Measurements from ENCODE around the gene IRF5. TPM values are rescaled to one million over a fixed set of nuclear protein-coding genes. Genes with fewer than 3 reads are reported as not detected.

Gene IRF5
- total and polyA plus RNA-seq, 7 donors = 0.44 to 1.6 (median 1.2) TPM

DNA sequence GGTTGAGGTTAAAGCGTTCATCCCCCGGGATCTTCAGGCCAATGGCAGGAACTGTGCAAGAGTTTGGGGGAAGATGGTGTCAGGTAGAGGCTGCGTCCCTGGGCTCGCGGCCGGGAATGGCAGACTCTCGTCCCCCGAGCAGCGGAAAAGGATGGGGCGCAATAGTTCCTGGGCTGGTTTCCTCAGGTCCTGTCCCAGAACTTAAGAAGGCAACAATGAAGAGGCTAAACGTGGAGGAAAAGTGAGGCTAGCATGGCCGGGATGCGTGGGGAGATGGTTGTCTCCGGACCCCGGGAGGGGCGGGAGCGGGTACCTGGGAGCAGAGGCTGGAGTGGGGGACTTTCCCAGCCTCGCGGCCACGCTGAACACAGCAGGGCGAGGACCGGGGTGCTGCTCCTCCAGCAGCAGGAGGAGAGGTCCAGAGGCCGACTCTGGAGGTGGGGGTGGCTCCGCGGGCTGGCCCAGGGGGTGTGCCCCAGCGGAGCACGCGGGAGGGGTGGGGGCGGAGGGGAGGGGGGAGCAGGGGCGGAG lies 882 bp downstream of the IRF5 start:
- no peaks in the 10 kb centered on the region for H3K4me1 ChIP-seq
- 5% methylated on average over 22 to 30 of the region's 30 CpGs for WGBS, 3 donors
- peak overlapping the region; percentile 70 for H3K4me3 ChIP-seq
- H3K36me3 ChIP-seq (ENCODE audit: insufficient read depth in 1 of 2, low read depth in 1 of 2) = no peaks in the 10 kb centered on the region
- intact Hi-C loops (cut with DNase I) = no loop called here
- no peak overlapping the region for H3K27ac ChIP-seq
- peak in 1 of 4 donors; percentile 21 for ATAC-seq
- DNase-seq = no peak
- peaks cover 0 to 46% (median 11%) of the 10 kb centered on the region in 3 donors for H3K27me3 ChIP-seq (ENCODE audit: insufficient read depth in 3 of 3, low read length in 2 of 3)
- TF ChIP-seq CTCF (IDR thresholded peaks at IDR 0.05) = no peak
- H3K9me3 ChIP-seq = no peaks in the 10 kb centered on the region

GRCh38 chr7:128939075-128939860 lies 1.5 kb downstream of the IRF5 start:
- WGBS, 3 donors = 56 to 71% (median 58%) methylated on average over 7 of the region's 7 CpGs
- no peak overlapping the region for H3K27ac ChIP-seq
- no peaks in the 10 kb centered on the region for H3K9me3 ChIP-seq
- H3K4me3 ChIP-seq = peak overlapping the region; percentile 70
- peaks cover 0 to 44% (median 11%) of the 10 kb centered on the region in 3 donors for H3K27me3 ChIP-seq (ENCODE audit: insufficient read depth in 3 of 3, low read length in 2 of 3)
- peak in 1 of 4 donors; percentile 12 for ATAC-seq
- TF ChIP-seq CTCF (IDR thresholded peaks at IDR 0.05) = no peak
- DNase-seq = no peak
- no peaks in the 10 kb centered on the region for H3K4me1 ChIP-seq
- intact Hi-C loops (cut with DNase I) = no loop called here
- no peaks in the 10 kb centered on the region for H3K36me3 ChIP-seq (ENCODE audit: insufficient read depth in 1 of 2, low read depth in 1 of 2)

DNA sequence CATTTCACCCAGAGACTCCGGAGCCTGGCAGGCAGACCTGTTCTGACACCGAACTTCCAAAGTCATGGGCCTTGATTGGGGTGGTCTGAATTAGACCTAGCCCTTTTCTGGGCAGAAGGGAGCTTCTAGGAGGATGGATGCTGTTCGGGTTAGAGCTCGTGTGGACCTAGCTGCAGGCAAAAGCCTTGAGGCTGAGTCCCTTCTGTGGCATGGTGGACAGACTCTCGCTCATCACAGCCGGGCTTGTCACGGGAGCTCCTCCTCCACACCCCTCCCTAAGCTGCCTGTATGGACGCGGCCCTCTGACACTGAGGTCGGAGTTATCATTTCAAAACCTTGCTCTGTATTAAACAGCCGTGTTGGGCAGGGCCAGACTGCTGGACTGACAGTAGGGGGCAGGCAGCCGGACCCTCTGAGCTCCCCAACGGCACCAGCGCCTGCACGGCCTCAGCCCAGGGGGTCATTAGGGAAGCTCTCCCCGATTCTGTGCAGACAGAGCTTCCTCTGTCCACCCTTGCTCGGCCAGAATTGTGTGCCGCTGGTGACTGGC lies 2.2 kb downstream of the IRF5 start:
- no peak for ATAC-seq
- intact Hi-C loops (cut with DNase I) = no loop called here
- 84 to 92% (median 87%) methylated on average over 18 of the region's 18 CpGs for WGBS, 3 donors
- Histone ChIP-seq H3K36me3 (ENCODE audit: insufficient read depth in 1 of 2, low read depth in 1 of 2) (no peaks in the 10 kb centered on the region), H3K27me3 (ENCODE audit: insufficient read depth in 3 of 3, low read length in 2 of 3) (peaks cover 0 to 44% (median 11%) of the 10 kb centered on the region in 3 donors), H3K9me3 (no peaks in the 10 kb centered on the region), H3K27ac (no peak overlapping the region), H3K4me1 (no peaks in the 10 kb centered on the region), H3K4me3 (peak overlapping the region; percentile 34)
- DNase-seq = no peak
- TF ChIP-seq CTCF (IDR thresholded peaks at IDR 0.05) = no peak

DNA sequence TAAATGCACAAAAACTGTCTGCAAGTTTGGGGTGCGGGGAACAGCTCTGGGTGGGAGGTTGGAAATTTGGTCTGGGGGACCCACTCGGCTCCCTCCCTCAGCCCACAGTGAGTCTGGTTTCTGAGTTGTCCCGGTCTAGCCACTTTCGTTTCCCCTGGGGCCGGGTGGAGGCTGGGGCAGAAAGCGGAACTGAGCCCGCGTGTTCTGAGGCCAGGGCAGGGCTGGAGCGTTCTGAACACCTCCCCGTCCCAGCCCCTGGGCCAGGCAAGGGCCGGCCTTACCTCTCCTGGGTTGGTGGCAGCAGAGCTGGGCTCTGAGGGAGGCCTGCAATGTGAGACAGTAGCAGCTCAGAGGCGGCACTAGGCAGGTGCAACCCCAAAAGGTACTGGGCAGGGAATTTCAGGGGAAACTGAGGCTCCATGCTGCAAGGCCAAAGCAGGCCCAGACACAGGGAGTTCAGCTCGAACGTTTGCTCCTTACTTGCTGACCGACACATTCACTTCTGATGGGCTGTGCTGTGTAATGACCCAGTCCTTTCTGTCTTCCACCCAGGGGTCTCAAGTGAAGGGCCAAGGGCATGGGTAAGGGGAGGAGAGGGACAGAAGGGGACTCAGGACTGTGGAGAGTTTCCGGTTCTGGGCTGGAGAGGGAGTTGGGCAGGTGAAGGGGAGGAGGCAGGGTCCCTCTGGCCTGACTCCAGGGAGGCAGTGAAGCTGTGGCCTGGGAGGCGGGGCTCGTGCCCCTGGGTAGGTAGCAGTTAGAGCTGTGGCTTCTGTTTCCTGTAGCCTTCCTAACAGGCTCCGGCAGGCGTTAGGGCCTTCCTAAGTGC lies 3.0 kb downstream of the IRF5 start:
- no peak for TF ChIP-seq CTCF (IDR thresholded peaks at IDR 0.05)
- no peaks in the 10 kb centered on the region for H3K9me3 ChIP-seq
- H3K27ac ChIP-seq = no peak overlapping the region
- H3K4me1 ChIP-seq = no peaks in the 10 kb centered on the region
- intact Hi-C loops (cut with DNase I) = no loop called here
- WGBS, 3 donors = 78 to 82% (median 79%) methylated on average over 20 of the region's 20 CpGs
- no peaks in the 10 kb centered on the region for H3K36me3 ChIP-seq (ENCODE audit: insufficient read depth in 1 of 2, low read depth in 1 of 2)
- peak; percentile 60 to 74 for DNase-seq
- H3K27me3 ChIP-seq (ENCODE audit: insufficient read depth in 3 of 3, low read length in 2 of 3) = peaks cover 0 to 38% (median 13%) of the 10 kb centered on the region in 3 donors
- no peak overlapping the region for H3K4me3 ChIP-seq
- ATAC-seq = peak in 1 of 4 donors; percentile 41
